Liver (tissue), 9 donors: ENCODE results near the gene FLOT2. TPM values are rescaled to one million over a fixed set of nuclear protein-coding genes. Genes with fewer than 3 reads are reported as not detected.

Experiments
- DNase-seq: peaks from one replicate; pipeline ENCODE4 v3.0.0-alpha.2; 2017; ENCODE audit warnings: low spot score
- H3K27ac ChIP-seq, 2 donors: one replicate each; pipeline ENCODE4 v1.7.0; 2013; ENCODE audit warnings: inconsistent platforms in 2 of 2, low read length in 2 of 2, control low read depth in 1 of 2, low read depth in 1 of 2, mild to moderate bottlenecking in 1 of 2
- H3K27me3 ChIP-seq, 4 donors: one replicate each; pipeline versions ENCODE4 v1.6.1 to v1.7.0; 2013; ENCODE audit warnings: low read length in 3 of 4, inconsistent platforms in 1 of 4, mild to moderate bottlenecking in 1 of 4, moderate library complexity in 1 of 4; ENCODE audit not compliant: control insufficient read depth in 4 of 4, insufficient read depth in 4 of 4
- H3K36me3 ChIP-seq, 4 donors: one replicate each; pipeline versions ENCODE4 v1.6.1 to v1.7.0; 2013; ENCODE audit warnings: low read length in 3 of 4, mild to moderate bottlenecking in 3 of 4, low read depth in 1 of 4, moderate library complexity in 1 of 4; ENCODE audit not compliant: control insufficient read depth in 4 of 4, insufficient read depth in 3 of 4
- H3K4me1 ChIP-seq, 4 donors: one replicate each; pipeline versions ENCODE4 v1.6.1 to v1.7.0; 2013; ENCODE audit warnings: low read length in 3 of 4, mild to moderate bottlenecking in 3 of 4, moderate library complexity in 1 of 4; ENCODE audit not compliant: control insufficient read depth in 4 of 4, insufficient read depth in 4 of 4
- H3K4me3 ChIP-seq, 3 donors: one replicate each; pipeline versions ENCODE4 v1.6.1 to v1.7.0; 2013; ENCODE audit warnings: low read length in 3 of 3, control low read depth in 1 of 3, low read depth in 1 of 3, mild to moderate bottlenecking in 1 of 3
- H3K9ac ChIP-seq, 2 donors: one replicate each; pipeline ENCODE4 v1.7.0; 2013; ENCODE audit warnings: low read length in 2 of 2, mild to moderate bottlenecking in 2 of 2, moderate library complexity in 2 of 2, control low read depth in 1 of 2, low read depth in 1 of 2
- H3K9me3 ChIP-seq, 4 donors: one replicate each; pipeline versions ENCODE4 v1.6.1 to v1.7.0; 2013; ENCODE audit warnings: low read length in 3 of 4; ENCODE audit not compliant: control insufficient read depth in 4 of 4
- ATF3 ChIP-seq: IDR thresholded peaks from 2 replicates; pipeline ENCODE4 v1.6.1; 2016; ENCODE audit warnings: antibody characterized with exemption
- CTCF ChIP-seq: fragments of 150-350 bp; IDR thresholded peaks from 2 replicates; pipeline ENCODE4 v1.5.1; 2017; ENCODE audit warnings: improper control_type of control experiment, low read depth, low read length; ENCODE audit not compliant: missing input control
- EGR1 ChIP-seq, 2 donors: IDR thresholded peaks; 2 replicates each; pipeline ENCODE4 v1.6.1; 2016 to 2018; ENCODE audit warnings: antibody characterized with exemption in 2 of 2, low read depth in 2 of 2
- FOXA1 ChIP-seq: IDR thresholded peaks from 2 replicates; pipeline ENCODE4 v1.6.1; 2016; ENCODE audit warnings: antibody characterized with exemption
- FOXA2 ChIP-seq: IDR thresholded peaks from 2 replicates; pipeline ENCODE4 v1.6.1; 2016; ENCODE audit warnings: antibody characterized with exemption
- GABPA ChIP-seq, 2 donors: IDR thresholded peaks in 1 of 2; conservative IDR thresholded peaks in 1 of 2; 2 replicates each; pipeline ENCODE4 v1.6.1; 2016; ENCODE audit warnings: antibody characterized with exemption in 2 of 2, mild to moderate bottlenecking in 1 of 2, moderate library complexity in 1 of 2
- HNF4A ChIP-seq, 2 donors: conservative IDR thresholded peaks; 2 replicates each; pipeline ENCODE4 v1.6.1; 2016; ENCODE audit warnings: antibody characterized with exemption in 2 of 2, mild to moderate bottlenecking in 2 of 2
- HNF4G ChIP-seq: IDR thresholded peaks from 2 replicates; pipeline ENCODE4 v1.6.1; 2016; ENCODE audit warnings: antibody characterized with exemption
- JUND ChIP-seq, 2 donors: IDR thresholded peaks; 2 replicates each; pipeline ENCODE4 v1.6.1; 2016; ENCODE audit warnings: antibody characterized with exemption in 2 of 2
- MAX ChIP-seq: IDR thresholded peaks from 2 replicates; pipeline ENCODE4 v1.6.1; 2016; ENCODE audit warnings: antibody characterized with exemption
- NR2F2 ChIP-seq: IDR thresholded peaks from 2 replicates; pipeline ENCODE4 v1.6.1; 2016; ENCODE audit warnings: antibody characterized with exemption
- RAD21 ChIP-seq, 2 donors: IDR thresholded peaks; 2 replicates each; pipeline ENCODE4 v1.6.1; 2016; ENCODE audit warnings: antibody characterized with exemption in 2 of 2, mild to moderate bottlenecking in 2 of 2
- REST ChIP-seq: IDR thresholded peaks from 2 replicates; pipeline ENCODE4 v1.6.1; 2016; ENCODE audit warnings: antibody characterized with exemption, mild to moderate bottlenecking
- RXRA ChIP-seq, 2 donors: IDR thresholded peaks; 2 replicates each; pipeline ENCODE4 v1.6.1; 2017 to 2018; ENCODE audit warnings: antibody characterized with exemption in 2 of 2, mild to moderate bottlenecking in 1 of 2
- SP1 ChIP-seq: IDR thresholded peaks from 2 replicates; pipeline ENCODE4 v1.6.1; 2018; ENCODE audit warnings: antibody characterized with exemption, mild to moderate bottlenecking
- TAF1 ChIP-seq: conservative IDR thresholded peaks from 2 replicates; pipeline ENCODE4 v1.6.1; 2016; ENCODE audit warnings: antibody characterized with exemption, mild to moderate bottlenecking
- YY1 ChIP-seq: IDR thresholded peaks from 2 replicates; pipeline ENCODE4 v1.6.1; 2016; ENCODE audit warnings: antibody characterized with exemption, mild to moderate bottlenecking
- ZBTB33 ChIP-seq: IDR thresholded peaks from 2 replicates; pipeline ENCODE4 v1.6.1; 2016; ENCODE audit warnings: antibody characterized with exemption
- WGBS: extraction: QIAGEN DNeasy Blood & Tissue Kit; methylation state at CpG from one replicate; pipeline ENCODE4 v1.1.7; 2013; 5-methylcytosine and 5-hydroxymethylcytosine counted together
- polyA plus RNA-seq, 2 donors: library from polyadenylated mRNA; stranded (reverse) in 1 of 2; unstranded in 1 of 2; fragments of 200-250 nt in 1 of 2; fragments of >200 nt in 1 of 2; fragmentation: Nextera tagmentation in 1 of 2; extraction: Ambion mirVana in 1 of 2; gene quantifications; one replicate each; pipeline versions ENCODE4 v1.2.1 to v1.2.3, GENCODE V29; 2013 to 2015
- total RNA-seq, 2 donors: library from RNA; depleted of rRNA; stranded (reverse); fragments of >200 nt; gene quantifications; one replicate each; pipeline ENCODE4 v1.2.3, GENCODE V29; 2014
- donor health status: healthy.
- donor health status: healthy.
- donor health status: healthy.
- donor health status: healthy.
- donor health status: healthy.

FLOT2 gene
- total and polyA plus RNA-seq, 4 donors = 61.6 to 100 (median 69.4) TPM

GRCh38 chr17:28910534-28910933 lies 13.0 kb upstream of the FLOT2 start (continued):
- TF ChIP-seq RAD21 (IDR thresholded peaks at IDR 0.05) = no peak

- Histone ChIP-seq H3K36me3 (peaks cover 29 to 71% (median 45%) of the 10 kb centered on the region in 4 donors), H3K27ac (peak overlapping the region; percentile 50 to 63), H3K9ac (no peak overlapping the region), H3K9me3 (no peaks in the 10 kb centered on the region), H3K4me3 (no peak overlapping the region), H3K27me3 (no peaks in the 10 kb centered on the region), H3K4me1 (peaks cover 15 to 16% (median 16%) of the 10 kb centered on the region in 4 donors)
- WGBS = 54% methylated on average over 6 of the region's 6 CpGs
- TF ChIP-seq SP1 (peak; percentile 52), MAX (peak; percentile 47), TAF1 (no peak), EGR1 (IDR thresholded peaks at IDR 0.05; ENCODE audit: low read depth in 2 of 2) (no peak), GABPA (IDR thresholded peaks at IDR 0.05 in 1 of 2, conservative IDR thresholded peaks at IDR 0.05 in 1 of 2) (peak in 1 of 2 donors; percentile 25), YY1 (no peak), RXRA (IDR thresholded peaks at IDR 0.05) (peak in 1 of 2 donors; percentile 55), ZBTB33 (no peak), JUND (IDR thresholded peaks at IDR 0.05) (peak; percentile 99), FOXA2 (peak; percentile 40), REST (peak; percentile 47), RAD21 (IDR thresholded peaks at IDR 0.05) (peak; percentile 29 to 41), FOXA1 (no peak), HNF4G (no peak), NR2F2 (no peak), CTCF (no peak), HNF4A (conservative IDR thresholded peaks at IDR 0.05) (peak; percentile 73 to 77), ATF3 (peak; percentile 98)
- DNase-seq = no peak
Observed at GRCh38 chr17:28908640-28909167, 11.2 kb upstream of the FLOT2 start.
